Activated CD8-positive, alpha-beta memory T cell treated with anti-CD3 and anti-CD28 coated beads for 36 hours (primary cell): ENCODE results near the gene ANKRD52. TPM values are rescaled to one million over a fixed set of nuclear protein-coding genes. Genes with fewer than 3 reads are reported as not detected.
"Not testable (repeated sequence)": the region's sequence is repeated elsewhere in the genome, so short reads cannot be mapped to it uniquely, and the experiment has no call there.

Source experiments
- CTCF ChIA-PET: fragments of 350-600 bp; sonication (Branson Sonifier 250); formaldehyde crosslinking; loops from one replicate; lab custom pipeline; 2021; ENCODE audit warnings: antibody characterized with exemption; lab: Charles Lee
- POLR2A ChIA-PET: fragments of 350-600 bp; sonication (Branson Sonifier 250); formaldehyde crosslinking; loops from one replicate; lab custom pipeline; 2021; ENCODE audit warnings: antibody characterized with exemption; lab: Charles Lee
- total RNA-seq, 2 experiments: library from RNA; stranded (reverse); gene quantifications; one replicate each; pipeline ENCODE4 v1.2.3, GENCODE V29; 2021

Gene ANKRD52
- total RNA-seq: 10 to 100 TPM; 56.4 to 56.5 TPM

DNA sequence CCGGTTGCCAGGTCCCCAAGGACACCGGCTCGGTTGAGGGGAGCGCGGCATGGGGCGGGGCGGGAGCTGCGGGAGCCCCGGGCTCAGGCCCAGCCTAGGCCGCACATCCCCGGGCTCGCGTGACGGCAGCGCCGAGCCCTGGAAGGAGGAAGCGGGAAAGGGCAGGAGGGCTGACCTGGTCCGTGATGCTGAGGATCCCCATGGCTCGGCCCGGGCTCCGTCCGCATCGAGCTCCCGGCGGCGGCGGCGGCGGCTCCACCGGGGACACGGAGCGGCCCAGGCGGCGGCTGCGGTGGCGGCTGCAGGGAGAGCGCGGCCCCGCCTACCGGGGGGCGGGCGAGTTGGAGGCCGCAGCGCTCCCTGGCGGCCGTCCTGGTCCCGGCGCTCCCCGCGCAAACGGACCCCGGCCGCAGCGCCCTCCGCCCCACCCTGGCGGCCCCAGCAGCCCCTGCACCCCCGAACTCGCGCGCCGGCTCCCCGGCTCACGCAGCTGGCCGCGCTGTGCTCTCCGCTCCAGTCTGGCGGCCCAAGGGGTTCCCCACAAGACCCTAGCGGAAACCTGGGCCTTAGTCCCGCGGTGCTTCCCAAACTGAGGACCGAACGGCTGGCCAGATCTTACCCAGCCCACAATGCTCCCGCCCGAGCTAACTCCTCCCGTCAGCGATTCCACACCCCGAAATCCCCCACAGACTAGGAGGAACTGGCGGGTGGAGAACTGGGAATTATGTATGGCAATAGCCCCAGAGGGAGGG is at the start of gene ANKRD52:
ANKRD52 (minus strand) TSS at position 317 of the 752 bp plus-strand sequence; CDS start at position 202, 115 bp downstream.
- ChIA-PET CTCF (interaction anchor here (0.6 to 1.9 kb wide), 19 partner anchors 9 to 206 kb away, joined by 3 to 10 read pairs (median 4); partner anchors contain the start of genes COQ10A, RNF41, SMARCC2 and ZC3H10), POLR2A (interaction anchor here (0.6 to 1.4 kb wide), 3 partner anchors 9 to 142 kb away, joined by 3 to 8 read pairs (median 4); partner anchors contain the start of genes COQ10A, RNF41 and RPL41)

DNA sequence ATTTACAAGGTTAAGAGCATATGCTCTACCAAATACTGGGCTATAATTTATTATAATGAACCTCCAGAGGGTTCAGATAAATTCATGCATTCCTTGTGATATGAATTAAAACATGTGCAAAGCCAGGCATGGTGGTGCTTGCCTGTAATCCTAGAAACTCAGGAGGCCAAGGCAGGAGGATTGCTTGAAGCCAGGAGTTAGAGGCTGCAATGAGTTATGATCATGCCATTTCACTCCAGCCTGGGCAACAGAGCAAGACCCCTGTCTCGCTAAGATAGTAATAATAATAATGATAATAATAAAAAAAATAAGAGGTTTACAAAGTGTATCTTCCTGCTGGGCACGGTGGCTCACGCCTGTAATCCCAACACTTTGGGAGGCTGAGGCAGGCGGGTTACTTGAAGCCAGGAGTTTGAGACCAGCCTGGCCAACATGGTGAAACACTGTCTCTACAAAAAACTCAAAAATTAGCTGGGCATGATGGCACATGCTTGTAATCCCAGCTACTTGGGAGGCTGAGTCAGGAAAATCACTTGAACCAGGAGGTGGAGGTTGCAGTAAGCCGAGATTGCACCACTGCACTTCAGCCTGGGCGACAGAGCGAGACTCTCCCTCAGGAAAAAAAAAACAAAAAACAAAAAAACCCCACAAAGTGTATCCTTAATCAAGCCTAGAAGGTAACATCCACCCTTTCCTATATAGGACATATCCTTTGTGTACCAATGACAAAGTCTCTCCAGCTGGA is 49.2 kb upstream of the ANKRD52 start:
- CTCF ChIA-PET: interaction anchor here (1.3 kb wide), 1 partner anchor 49 kb away, joined by 3 read pairs; the partner anchor contains the start of gene ANKRD52
- POLR2A ChIA-PET: no interaction called here

DNA sequence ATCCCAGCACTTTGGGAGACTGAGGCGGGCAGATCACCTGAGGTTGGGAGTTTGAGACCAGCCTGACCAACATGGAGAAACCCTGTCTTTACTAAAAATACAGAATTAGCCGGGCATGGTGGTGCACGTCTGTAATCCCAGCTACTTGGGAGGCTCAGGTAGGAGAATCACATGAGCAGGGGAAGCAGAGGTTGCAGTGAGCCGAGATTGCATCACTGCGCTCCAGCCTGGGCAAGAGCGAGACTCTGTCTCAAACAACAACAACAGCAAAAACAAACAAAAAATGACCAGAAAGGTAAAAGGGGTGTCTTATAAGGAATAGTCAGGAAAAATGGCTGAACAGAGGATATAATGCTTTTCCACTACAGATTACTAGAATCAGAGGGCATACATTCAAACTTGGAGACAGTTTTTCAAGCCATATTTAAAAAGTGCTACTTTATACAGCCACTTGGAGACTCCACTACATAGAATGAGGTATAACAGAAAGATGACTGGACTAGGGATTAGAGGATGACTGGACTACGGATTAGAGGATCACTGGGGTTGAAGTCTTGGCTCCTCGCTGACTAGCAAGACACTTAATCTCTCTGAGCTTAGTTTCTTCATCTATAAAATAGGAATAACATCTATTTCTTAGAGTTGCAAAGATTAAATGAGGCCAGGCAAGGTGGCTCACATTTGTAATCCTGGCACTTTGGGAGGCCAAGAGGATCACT is 46.8 kb upstream of the ANKRD52 start:
- POLR2A ChIA-PET: no interaction called here
- CTCF ChIA-PET: interaction anchor here (0.6 kb wide), 1 partner anchor 249 kb away, joined by 3 read pairs; no protein-coding TSS in a partner anchor

GRCh38 chr12:56304276-56304675 is 46.1 kb upstream of the ANKRD52 start:
- ChIA-PET CTCF (interaction anchor here (0.6 kb wide), 1 partner anchor 125 kb away, joined by 3 read pairs; no protein-coding TSS in a partner anchor), POLR2A (no interaction called here)

DNA sequence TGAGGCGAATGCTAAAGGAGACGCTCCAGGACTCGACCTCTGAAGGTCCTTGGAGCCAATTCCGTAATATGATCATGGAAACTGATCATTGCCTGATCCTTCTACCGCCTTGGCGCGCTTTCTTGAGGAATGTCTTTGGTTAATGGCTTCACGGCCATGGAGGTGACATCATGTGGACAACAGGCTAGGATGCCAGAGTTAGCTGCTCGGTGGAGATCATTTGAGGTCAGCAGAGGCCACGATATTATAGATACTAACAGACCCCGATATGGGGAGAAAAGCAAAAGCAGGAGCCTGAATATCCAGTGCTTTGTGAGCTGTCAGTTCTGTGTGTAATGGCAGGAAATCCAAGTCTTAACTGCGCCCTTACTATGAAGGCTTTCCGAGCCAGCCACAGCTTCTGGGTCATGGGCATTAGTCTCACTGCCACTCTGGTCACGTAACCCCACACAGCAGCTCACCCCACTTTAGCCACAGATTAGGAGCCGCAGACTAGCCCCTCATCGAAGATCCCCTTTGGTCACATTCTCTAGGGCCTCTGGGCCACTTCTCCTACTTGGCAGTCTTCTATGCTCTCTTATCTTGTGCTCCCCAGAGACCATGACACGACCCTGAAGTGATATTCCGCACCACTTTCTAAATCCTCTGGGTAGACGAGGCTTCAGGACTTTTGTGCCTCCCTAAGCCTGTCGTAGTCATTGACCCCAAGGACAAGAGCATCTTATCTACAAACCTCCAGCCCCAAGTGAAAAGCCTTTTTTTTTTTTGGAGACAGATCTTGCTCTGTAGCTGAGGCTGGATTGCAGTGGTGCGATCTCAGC is 42.7 kb upstream of the ANKRD52 start:
- POLR2A ChIA-PET: interaction anchor here (0.6 to 1.7 kb wide), 3 partner anchors 9 to 15 kb away, joined by 4 to 6 read pairs (median 6); no protein-coding TSS in a partner anchor
- CTCF ChIA-PET: interaction anchor here (0.6 to 1.7 kb wide), 4 partner anchors 44 to 976 kb away, joined by 3 to 4 read pairs (median 4); no protein-coding TSS in a partner anchor

GRCh38 chr12:56299853-56300643 is 41.9 kb upstream of the ANKRD52 start, which contains the start of gene CS:
TSS of gene CS (minus strand) at chr12:56300330. CDS start at chr12:56300201, 129 bp downstream.
- ChIA-PET CTCF (interaction anchor here (0.6 to 1.7 kb wide), 6 partner anchors 9 to 285 kb away, joined by 3 to 4 read pairs (median 4); partner anchors contain the start of gene TIMELESS), POLR2A (interaction anchor here (1.0 to 1.7 kb wide), 7 partner anchors 9 to 183 kb away, joined by 3 to 6 read pairs (median 5); partner anchors contain the start of genes CNPY2, IL23A, PAN2 and RPL41)

GRCh38 chr12:56299308-56299852 is 41.2 kb upstream of the ANKRD52 start:
- POLR2A ChIA-PET: interaction anchor here (1.0 to 1.9 kb wide), 7 partner anchors 8 to 183 kb away, joined by 3 to 6 read pairs (median 5); partner anchors contain the start of genes CNPY2, IL23A, PAN2 and RPL41
- CTCF ChIA-PET: interaction anchor here (1.0 to 1.7 kb wide), 6 partner anchors 9 to 423 kb away, joined by 3 to 4 read pairs (median 3); partner anchors contain the start of gene TIMELESS

DNA sequence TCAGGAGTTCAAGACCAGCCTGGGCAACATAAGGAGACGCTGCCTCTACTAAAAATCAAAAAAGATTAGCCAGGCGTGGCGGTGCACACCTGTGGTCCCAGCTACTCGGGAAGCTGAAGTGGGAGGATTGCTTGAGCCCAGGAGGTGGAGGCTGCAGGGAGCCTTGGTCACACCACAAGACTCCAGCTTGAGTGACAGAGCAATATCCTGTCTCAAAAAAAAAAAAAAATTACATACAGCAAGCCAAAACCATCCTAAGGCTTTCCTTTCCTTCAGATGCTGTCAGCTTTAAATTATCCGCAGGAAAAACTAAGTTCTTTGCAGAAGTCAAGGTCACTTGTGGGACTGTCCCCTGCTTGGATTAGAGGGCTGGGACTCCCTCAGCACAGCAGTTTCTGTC is 40.6 kb upstream of the ANKRD52 start:
- POLR2A ChIA-PET: interaction anchor here (1.0 to 1.9 kb wide), 6 partner anchors 8 to 182 kb away, joined by 3 to 6 read pairs (median 5); partner anchors contain the start of genes CNPY2, IL23A, RPL41 and STAT2
- CTCF ChIA-PET: interaction anchor here (1.0 to 1.6 kb wide), 6 partner anchors 10 to 424 kb away, joined by 3 to 4 read pairs (median 3); partner anchors contain the start of genes SMARCC2 and TIMELESS

GRCh38 chr12:56297400-56297799 is 39.2 kb upstream of the ANKRD52 start:
- CTCF ChIA-PET: interaction anchor here (1.3 kb wide), 1 partner anchor 75 kb away, joined by 4 read pairs; the partner anchor contains the start of gene RNF41
- POLR2A ChIA-PET: interaction anchor here (0.6 to 0.8 kb wide), 2 partner anchors 30 to 71 kb away, joined by 3 read pairs; no protein-coding TSS in a partner anchor

DNA sequence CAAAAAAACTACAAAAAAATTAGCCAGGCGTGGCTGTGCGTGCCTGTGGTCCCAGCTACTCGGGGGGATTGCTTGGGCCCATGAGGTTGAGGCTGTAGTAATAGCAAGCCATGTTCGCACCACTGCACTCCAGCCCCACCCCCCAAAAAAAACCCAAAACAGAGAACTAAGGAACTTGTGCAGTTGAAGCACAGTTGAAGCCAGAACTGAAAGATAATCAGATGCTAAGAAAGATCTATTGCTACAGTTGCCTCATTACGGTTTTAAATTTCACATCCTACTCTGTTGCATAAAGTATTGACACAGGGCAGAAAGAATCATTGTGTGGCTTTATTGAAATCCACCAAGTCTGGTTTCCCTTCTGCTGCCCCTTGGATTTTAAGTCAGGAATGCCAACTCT is 38.1 kb upstream of the ANKRD52 start:
- ChIA-PET CTCF (no interaction called here), POLR2A (interaction anchor here (0.8 kb wide), 1 partner anchor 29 kb away, joined by 3 read pairs; no protein-coding TSS in a partner anchor)

- POLR2A ChIA-PET: no interaction called here
- CTCF ChIA-PET: no interaction called here
These were observed 35.6 kb upstream of the ANKRD52 start for GRCh38 chr12:56293795-56294194.

GRCh38 chr12:56288705-56289387 is 30.7 kb upstream of the ANKRD52 start:
- POLR2A ChIA-PET: no interaction called here

GRCh38 chr12:56286044-56286830 is 28.1 kb upstream of the ANKRD52 start:
- POLR2A ChIA-PET: no interaction called here
- CTCF ChIA-PET: interaction anchor here (1.4 kb wide), 1 partner anchor 13 kb away, joined by 3 read pairs; no protein-coding TSS in a partner anchor

More at GRCh38 chr12:56288705-56289387, 30.7 kb upstream of the ANKRD52 start:
- CTCF ChIA-PET: interaction anchor here (0.7 to 1.3 kb wide), 3 partner anchors 13 to 43 kb away, joined by 4 to 6 read pairs (median 5); partner anchors contain the start of gene COQ10A

- POLR2A ChIA-PET: not testable (repeated sequence)
- CTCF ChIA-PET: interaction anchor here (0.7 to 0.9 kb wide), 2 partner anchors 26 to 35 kb away, joined by 3 to 4 read pairs; no protein-coding TSS in a partner anchor
These were observed 26.1 kb upstream of the ANKRD52 start for GRCh38 chr12:56284263-56284662.
